Left lung (tissue), 10 donors: ENCODE data around the gene UTP14A. TPM values are rescaled to one million over a fixed set of nuclear protein-coding genes. Genes with fewer than 3 reads are reported as not detected.

Experiments
- ATAC-seq: fragments of 200-7000 bp; cut with Tn5 transposase; one replicate; pipeline ENCODE4 v1.9.1; 2020; ENCODE audit warnings: moderate library complexity
- DNase-seq, 4 donors: peaks; one replicate each; pipeline ENCODE4 v3.0.0-alpha.2; 2013 to 2020
- H3K27ac ChIP-seq, 2 donors: fragments of 200-600 bp; sonication (generic) in 1 of 2; one replicate each; pipeline versions ENCODE4 v1.5.0 to v1.8.0; 2020 to 2021
- H3K27me3 ChIP-seq, 2 donors: fragments of 200-600 bp; sonication (generic) in 1 of 2; one replicate each; pipeline versions ENCODE4 v1.5.0 to v1.8.0; 2020 to 2021
- H3K36me3 ChIP-seq, 2 donors: fragments of 200-600 bp; sonication (generic) in 1 of 2; one replicate each; pipeline versions ENCODE4 v1.5.0 to v1.8.0; 2020 to 2021
- H3K4me1 ChIP-seq, 2 donors: fragments of 200-600 bp; one replicate each; pipeline ENCODE4 v1.8.0; 2021
- H3K4me3 ChIP-seq, 2 donors: fragments of 200-600 bp; sonication (generic) in 1 of 2; one replicate each; pipeline versions ENCODE4 v1.5.0 to v1.8.0; 2020 to 2021; ENCODE audit warnings: mild to moderate bottlenecking in 1 of 2
- H3K9me3 ChIP-seq, 2 donors: fragments of 200-600 bp; sonication (generic) in 1 of 2; one replicate each; pipeline versions ENCODE4 v1.5.0 to v1.8.0; 2020 to 2021
- CTCF ChIP-seq, 2 donors: fragments of 200-600 bp; sonication (generic) in 1 of 2; IDR thresholded peaks; one replicate each; pipeline versions ENCODE4 v1.5.0 to v1.8.0; 2021; ENCODE audit warnings: antibody characterized with exemption in 2 of 2
- intact Hi-C, 2 donors: fragments of 100-400 bp; cut with DNase I; formaldehyde crosslinking; loops; one replicate each; pipeline versions ENCODE4 v1.11.2 to v1.14.2; 2022
- polyA plus RNA-seq, 6 donors: library from polyadenylated mRNA; unstranded; fragments of 120-200 nt; gene quantifications; one replicate each; pipeline ENCODE4 v1.2.1, GENCODE V29; 2013; ENCODE audit not compliant: insufficient read length in 6 of 6
- total RNA-seq, 2 donors: library from RNA; stranded (reverse); fragmentation: NEBNext Ultra II Directional; extraction: Animal tissue kit (Norgen Biotek cat#: 25700); gene quantifications; one replicate each; pipeline ENCODE4 v1.2.1, GENCODE V29; 2021
- donor health status: DM: no; HTN: yes; CAD: no.
- donor health status: DM: no; HTN: no; CAD: no.

The UTP14A gene
- total and polyA plus RNA-seq, 8 donors, result 12.3 to 29.0 (median 26.9) TPM

DNA sequence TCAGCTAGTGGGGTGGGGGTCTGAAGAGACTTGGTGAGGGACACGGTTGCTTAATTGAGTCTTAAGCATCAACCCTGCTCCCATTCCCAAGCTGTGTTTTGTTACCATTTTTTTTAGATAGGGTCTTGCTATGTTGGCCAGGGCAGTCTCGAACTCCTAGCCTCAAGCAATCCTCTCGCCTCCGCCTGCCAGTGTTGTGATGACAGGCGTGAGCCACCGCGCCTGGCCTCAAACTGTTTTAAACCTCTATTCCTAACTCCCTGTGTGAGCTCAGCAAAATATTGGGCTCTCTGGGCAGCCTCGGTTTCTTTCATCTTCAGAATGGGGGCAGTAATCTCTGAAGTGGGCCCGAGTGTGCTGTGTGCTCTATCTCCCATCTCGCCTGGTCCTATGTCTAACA, 50.2 kb downstream of the UTP14A start:
- TF ChIP-seq CTCF (IDR thresholded peaks at IDR 0.05), result no peak
- Histone ChIP-seq H3K9me3 (no peaks in the 10 kb centered on the region), H3K27ac (no peak overlapping the region), H3K27me3 (peaks cover 0 to 6% of the 10 kb centered on the region in 2 donors), H3K4me3 (no peak overlapping the region), H3K4me1 (peaks cover 0 to 7% of the 10 kb centered on the region in 2 donors), H3K36me3 (no peaks in the 10 kb centered on the region)
- DNase-seq (no peak), ATAC-seq (no peak)
- intact Hi-C loops, result no loop called here

DNA sequence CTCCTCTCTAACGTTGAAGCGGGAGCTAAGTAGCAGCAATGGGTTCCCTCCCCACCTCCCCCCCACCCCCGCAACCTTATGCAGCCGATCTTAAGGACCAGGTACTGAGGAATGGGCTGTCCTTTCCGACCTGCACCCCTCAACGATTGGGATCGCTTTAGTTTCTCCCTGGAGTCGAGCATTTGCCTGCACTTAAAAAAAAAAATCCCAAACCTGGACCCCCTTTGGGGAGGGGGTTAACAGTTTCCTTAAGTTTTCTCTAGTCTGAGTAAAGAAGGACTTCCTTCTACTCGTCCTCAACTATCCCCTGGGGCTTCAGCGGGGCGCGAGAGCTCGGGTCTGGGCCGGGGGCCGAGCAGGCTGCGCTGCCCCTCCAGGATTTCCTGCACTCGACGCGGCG, 50.8 kb downstream of the UTP14A start:
- Histone ChIP-seq H3K27me3 (peaks cover 0 to 6% of the 10 kb centered on the region in 2 donors), H3K27ac (peak overlapping the region in 1 of 2 donors; percentile 85), H3K36me3 (no peaks in the 10 kb centered on the region), H3K9me3 (no peaks in the 10 kb centered on the region), H3K4me3 (peak overlapping the region; percentile 21 to 39), H3K4me1 (peaks cover 0 to 10% of the 10 kb centered on the region in 2 donors)
- no peak for ATAC-seq
- intact Hi-C loops, result no loop called here
- TF ChIP-seq CTCF (IDR thresholded peaks at IDR 0.05), result no peak
- no peak for DNase-seq

DNA sequence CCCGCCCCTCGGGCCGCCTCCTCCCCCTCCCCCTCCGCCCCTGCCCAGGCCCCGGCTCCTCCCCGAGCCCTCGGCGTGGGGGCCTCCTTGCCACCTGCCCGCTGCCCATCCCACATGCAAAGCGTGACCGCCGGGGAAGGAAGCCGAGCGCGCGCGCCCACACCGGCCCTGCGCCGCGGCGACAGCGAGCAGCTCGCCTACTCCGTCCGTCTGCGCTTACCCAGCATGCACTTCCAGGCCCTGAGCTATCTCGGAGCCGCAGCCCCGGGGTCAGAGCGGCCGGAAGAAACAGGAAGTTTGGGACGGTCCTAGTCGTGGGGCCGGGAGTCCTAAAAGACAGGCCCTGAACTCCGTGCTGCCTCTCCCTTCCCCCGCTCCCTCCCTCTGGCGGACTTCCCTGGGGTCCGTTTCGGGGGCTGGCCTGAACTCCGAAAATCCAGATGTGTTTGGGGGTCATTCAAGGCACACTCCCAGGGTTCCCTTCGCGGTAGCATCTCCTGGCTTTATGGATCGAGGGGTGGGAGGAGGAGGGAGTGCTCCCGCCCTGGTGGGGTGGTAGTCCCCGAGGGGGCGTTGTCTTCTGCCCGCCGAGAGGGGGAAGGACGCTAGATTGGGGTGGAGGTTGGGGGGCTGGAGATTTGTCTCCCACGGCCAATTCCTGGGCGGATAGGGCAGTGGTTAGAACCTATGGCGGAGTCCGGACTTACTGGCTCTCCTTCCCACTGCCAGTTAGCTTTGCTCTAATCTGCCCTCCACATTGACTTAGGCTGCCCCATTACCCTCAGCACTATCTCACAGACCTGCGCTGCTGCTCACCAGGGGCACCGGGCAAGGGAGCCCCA, 51.5 kb downstream of the UTP14A start:
- Histone ChIP-seq H3K36me3 (no peaks in the 10 kb centered on the region), H3K27me3 (peaks cover 0 to 6% of the 10 kb centered on the region in 2 donors), H3K4me3 (peak overlapping the region; percentile 21 to 39), H3K9me3 (no peaks in the 10 kb centered on the region), H3K27ac (peak overlapping the region; percentile 19 to 85), H3K4me1 (peaks cover 0 to 9% of the 10 kb centered on the region in 2 donors)
- DNase-seq (peak in 3 of 4 donors; percentile 65 to 92 (median 81)), ATAC-seq (peak; percentile 81)
- TF ChIP-seq CTCF (IDR thresholded peaks at IDR 0.05), result no peak
- intact Hi-C loops, result no loop called here

GRCh38 chrX:129958083-129958465, 52.1 kb downstream of the UTP14A start:
- DNase-seq (no peak), ATAC-seq (no peak)
- TF ChIP-seq CTCF (IDR thresholded peaks at IDR 0.05), result no peak
- intact Hi-C loops, result no loop called here
- Histone ChIP-seq H3K27me3 (peaks cover 0 to 5% of the 10 kb centered on the region in 2 donors), H3K4me3 (no peak overlapping the region), H3K36me3 (no peaks in the 10 kb centered on the region), H3K27ac (peak overlapping the region in 1 of 2 donors; percentile 85), H3K4me1 (peaks cover 0 to 9% of the 10 kb centered on the region in 2 donors), H3K9me3 (no peaks in the 10 kb centered on the region)

DNA sequence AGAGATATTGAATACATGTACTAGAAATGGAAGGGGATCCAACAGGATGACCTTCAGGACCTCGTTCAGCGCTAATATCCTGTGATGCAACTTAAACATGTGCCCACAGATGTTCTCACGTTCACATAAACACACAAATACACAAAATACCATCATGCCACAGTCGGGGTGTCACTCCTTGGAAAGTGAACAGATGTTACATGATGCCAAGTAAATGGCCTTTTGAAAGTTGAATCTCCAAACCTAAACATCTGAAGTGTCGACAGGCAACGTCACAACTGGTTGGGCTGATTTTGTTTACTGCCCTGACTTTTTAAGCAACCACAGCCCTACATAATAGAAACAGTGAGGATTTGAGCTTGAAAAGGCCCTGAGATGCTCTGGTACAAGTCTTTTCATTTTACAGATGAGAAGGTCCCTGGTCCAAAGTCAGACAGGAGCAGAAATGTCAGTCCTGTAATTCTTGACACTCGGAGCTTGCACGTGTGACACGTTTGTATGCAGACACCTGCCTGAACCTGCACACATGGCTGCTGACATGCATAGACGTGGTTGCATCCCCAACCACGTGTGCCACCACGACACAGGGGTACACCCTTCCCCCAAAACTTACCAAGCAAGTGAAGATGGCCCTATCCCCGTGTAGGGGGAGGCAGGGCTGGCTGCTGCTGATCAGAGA, 53.0 kb downstream of the UTP14A start:
- Histone ChIP-seq H3K4me3 (no peak overlapping the region), H3K4me1 (peaks cover 0 to 9% of the 10 kb centered on the region in 2 donors), H3K27me3 (no peaks in the 10 kb centered on the region), H3K9me3 (no peaks in the 10 kb centered on the region), H3K27ac (no peak overlapping the region), H3K36me3 (no peaks in the 10 kb centered on the region)
- intact Hi-C loops, result no loop called here
- DNase-seq, result no peak
- TF ChIP-seq CTCF (IDR thresholded peaks at IDR 0.05), result no peak
- no peak for ATAC-seq
